Occipital lobe (tissue), 2 donors: Measurements from ENCODE around the gene DDAH2. TPM values are rescaled to one million over a fixed set of nuclear protein-coding genes. Genes with fewer than 3 reads are reported as not detected.

Source experiments
- DNase-seq: peaks from one replicate; lab custom pipeline; 2025; lab: John Stamatoyannopoulos, UW
- total RNA-seq: library from RNA; depleted of rRNA; stranded (reverse); fragments of >200 nt; gene quantifications from one replicate; pipeline ENCODE4 v1.2.3, GENCODE V29; 2014

The DDAH2 gene, protein sequence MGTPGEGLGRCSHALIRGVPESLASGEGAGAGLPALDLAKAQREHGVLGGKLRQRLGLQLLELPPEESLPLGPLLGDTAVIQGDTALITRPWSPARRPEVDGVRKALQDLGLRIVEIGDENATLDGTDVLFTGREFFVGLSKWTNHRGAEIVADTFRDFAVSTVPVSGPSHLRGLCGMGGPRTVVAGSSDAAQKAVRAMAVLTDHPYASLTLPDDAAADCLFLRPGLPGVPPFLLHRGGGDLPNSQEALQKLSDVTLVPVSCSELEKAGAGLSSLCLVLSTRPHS
- 117 TPM for total RNA-seq

- DNase-seq = no peak
Observed at GRCh38 chr6:31728767-31729514, at the start of gene DDAH2. Gene DDAH2, minus strand, starts transcription at chr6:31729299. Its CDS starts 138 bp downstream, at chr6:31729161.

GRCh38 chr6:31778193-31778592 is 49.1 kb upstream of the DDAH2 start:
- DNase-seq = no peak

GRCh38 chr6:31777667-31778050 is 48.6 kb upstream of the DDAH2 start:
- DNase-seq = no peak

- DNase-seq = peak; percentile 50
Observed at GRCh38 chr6:31776989-31777666, 48.0 kb upstream of the DDAH2 start, which contains the start of gene VWA7. Gene VWA7, minus strand, starts transcription at chr6:31777328. Its CDS starts 549 bp downstream, at chr6:31776779.

DNA sequence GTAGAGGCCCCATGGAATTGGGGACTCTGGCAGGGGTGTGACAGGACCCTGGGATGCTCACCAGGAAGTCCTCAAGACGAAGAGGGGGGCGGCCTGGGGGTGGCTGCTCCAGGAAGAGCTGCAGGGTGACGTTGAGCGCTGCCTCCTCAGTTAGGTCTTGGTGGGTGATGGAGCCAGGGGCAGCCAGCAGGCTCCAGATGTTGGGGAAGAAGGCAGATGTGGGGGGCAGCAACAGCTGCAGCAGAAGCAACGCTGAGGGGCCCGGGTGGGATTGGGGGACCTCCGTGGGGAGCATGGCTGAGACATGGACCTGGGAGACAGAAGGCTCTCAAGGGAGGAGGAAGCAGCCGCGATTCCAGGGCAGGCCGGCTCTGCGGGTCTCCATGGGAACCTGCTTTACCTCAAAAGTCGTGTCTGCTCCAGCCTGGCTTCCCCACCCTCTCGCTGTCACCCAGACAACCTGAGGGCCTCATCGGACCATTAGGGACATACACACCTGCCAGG is 47.4 kb upstream of the DDAH2 start:
- no peak for DNase-seq

GRCh38 chr6:31775633-31776484 is 46.8 kb upstream of the DDAH2 start:
- DNase-seq = no peak

DNA sequence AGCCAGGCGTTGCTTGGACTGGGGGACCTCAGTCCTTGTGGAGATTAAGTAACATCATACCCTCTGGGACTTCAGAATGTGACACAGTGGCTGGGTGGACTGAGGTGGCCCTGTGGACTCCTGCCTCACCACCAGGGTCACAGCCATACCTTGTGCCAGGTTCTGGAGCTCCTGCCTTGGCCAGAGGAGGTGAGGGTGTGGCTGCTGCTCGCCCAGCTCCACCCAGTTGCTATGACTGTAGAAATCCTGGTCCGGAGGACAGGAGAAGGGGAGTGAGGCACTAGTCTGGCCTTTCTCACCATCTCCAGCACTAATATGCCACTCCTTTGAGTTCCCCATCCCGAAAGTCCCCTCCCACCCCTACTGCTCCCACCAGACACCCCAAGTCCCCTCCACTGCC is 46.1 kb upstream of the DDAH2 start:
- DNase-seq = no peak

- DNase-seq = no peak
Observed at GRCh38 chr6:31771992-31772358, 42.9 kb upstream of the DDAH2 start.

DNA sequence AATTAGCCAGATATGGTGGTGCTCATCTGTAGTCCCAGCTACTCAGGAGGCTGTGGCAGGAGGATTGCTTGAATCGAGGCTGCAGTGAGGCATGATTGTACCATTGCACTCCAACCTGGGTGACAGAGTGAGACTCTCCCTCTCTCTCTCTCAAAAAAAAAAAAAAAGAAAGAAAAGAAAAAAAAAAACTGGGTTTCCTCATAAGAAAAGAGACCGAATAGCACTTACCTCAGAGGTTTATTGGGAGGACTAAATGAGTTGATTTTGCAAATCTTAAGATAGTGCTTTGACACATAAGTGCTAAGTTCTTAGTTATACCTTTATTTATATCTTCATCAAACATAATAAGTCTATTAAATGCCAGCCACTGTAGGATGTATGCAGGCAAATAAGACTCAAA is 41.8 kb upstream of the DDAH2 start:
- no peak for DNase-seq

- DNase-seq = no peak
Observed at GRCh38 chr6:31769684-31770371, 40.7 kb upstream of the DDAH2 start.

- DNase-seq = no peak
Observed at GRCh38 chr6:31768363-31769257, 39.5 kb upstream of the DDAH2 start.

DNA sequence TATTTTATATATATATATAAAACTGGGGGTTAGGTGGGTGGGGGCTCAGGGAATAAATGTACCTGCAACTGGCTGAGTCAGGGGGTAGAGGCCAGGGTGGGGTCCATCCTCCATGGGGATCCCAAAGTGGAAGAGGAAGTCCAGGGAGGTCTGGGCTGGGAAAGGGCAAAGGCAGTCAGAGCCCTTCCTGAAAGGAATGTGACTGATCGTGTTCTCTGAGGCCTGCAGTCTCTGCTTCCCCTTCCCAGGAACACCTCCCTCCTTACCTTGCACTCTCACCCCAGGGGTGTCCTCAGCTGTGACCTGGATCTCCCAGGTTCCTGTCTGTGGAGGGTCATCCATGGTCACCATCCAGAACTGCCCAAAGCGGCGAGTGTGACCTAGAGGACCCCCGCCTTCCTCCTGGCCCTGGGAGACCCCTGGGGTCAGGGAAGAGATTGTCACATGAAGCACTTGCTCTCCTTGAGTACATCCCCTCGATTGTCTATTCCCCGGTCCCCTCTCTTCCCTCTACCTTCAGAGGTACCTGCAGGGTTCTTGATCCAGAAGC is 38.1 kb upstream of the DDAH2 start:
- DNase-seq = no peak

DNA sequence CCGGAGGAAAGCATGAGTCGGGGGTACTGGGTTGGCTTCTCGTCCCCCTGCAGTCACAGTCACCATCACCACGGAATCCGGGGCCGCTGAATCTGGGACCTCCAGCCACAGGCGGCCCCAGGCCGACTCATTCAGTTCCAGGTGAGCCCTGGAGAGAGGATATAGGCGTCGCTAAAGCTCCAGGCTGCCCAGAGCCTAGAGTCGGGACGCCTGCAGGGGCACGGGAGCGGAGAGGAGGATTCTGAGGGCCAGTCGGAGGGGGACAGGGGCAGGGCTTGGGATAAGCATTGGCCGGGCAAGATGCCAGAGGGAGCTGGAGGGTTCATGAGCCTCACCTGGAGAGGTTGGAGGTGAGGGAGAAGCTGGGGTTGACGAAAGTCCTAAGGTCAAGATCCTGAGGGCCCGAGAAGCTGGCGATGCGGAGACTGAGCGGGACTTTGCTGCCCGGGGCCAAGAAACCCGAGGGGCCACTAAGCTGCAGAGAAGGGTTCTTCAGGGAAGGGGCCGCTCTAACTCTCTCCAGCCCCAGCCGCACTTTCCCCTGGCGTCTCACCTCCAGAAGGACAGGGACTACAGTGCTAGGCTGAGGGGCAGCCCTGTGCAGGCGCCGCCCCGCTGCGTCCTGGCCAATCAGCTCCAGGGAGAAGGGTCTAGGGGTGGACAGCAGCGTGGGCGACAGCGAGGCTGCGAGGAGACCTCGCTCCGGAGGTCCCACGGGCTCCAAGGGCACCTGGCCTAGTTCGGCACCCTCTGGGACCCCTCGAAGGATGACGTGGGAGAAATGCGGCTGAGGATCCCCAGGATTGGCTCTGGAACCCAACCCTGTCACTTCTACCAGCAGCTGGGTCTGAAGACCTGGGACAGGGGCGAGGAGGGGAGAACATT is 37.1 kb upstream of the DDAH2 start:
- no peak for DNase-seq

DNA sequence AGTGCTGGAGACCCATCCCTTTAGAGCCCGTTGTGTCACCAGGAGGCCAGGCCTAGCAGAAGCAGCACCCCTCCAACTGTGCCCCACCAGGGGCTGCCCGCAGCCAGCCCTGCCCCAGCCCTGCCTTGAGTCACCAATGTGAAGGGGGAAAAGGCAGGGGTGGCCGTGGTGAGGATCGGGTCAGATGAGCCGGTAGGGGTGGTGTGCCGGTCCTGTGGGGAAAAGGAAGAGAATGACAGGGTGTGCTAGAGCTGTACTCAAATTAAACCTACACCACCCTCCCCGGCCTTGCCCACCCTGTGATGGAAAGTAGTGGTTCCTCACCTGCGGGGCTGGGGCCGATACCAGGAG is 36.4 kb upstream of the DDAH2 start:
- no peak for DNase-seq

DNA sequence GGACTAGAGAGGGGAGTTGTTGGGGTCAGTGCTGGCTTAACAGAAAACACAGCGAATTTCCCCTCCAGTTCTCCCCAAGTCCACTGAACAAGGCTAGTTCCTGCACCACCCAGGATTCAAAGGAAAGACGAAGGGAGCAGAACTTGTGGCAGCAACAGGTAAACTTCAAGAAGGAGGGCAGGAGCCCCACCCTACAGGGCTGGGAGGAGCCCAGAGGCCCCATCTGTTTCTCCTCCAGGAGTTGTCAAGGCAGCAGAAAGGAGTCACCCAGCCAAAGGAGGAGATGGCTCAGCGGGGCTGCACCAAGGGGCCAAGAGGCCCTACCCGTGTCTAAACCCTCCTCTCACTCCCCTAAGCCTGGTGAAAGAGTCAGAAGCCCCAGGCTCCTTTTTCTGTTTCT is 35.1 kb upstream of the DDAH2 start:
- no peak for DNase-seq

GRCh38 chr6:31763619-31763940 is 34.5 kb upstream of the DDAH2 start:
- DNase-seq = no peak

GRCh38 chr6:31762878-31763618 is 33.9 kb upstream of the DDAH2 start:
- no peak for DNase-seq

DNA sequence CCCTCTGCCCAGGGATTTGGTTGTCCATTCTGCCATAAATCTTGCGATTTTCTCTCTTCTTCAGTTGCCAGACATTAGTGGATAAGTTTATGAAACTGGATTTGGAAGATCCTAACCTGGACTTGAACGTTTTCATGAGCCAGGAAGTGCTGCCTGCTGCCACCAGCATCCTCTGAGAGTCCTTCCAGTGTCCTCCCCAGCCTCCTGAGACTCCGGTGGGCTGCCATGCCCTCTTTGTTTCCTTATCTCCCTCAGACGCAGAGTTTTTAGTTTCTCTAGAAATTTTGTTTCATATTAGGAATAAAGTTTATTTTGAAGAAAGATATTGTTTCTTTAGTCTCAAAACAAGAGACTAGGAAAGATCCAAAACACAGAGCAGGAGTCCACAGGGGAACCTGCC is 33.3 kb upstream of the DDAH2 start, which contains the start of gene SAPCD1:
TSS of gene SAPCD1 (plus strand) at position 301 of the 400 bp plus-strand sequence. CDS start 399 bp downstream, outside the sequence.
- DNase-seq = no peak
